Stimulated activated CD8-positive, alpha-beta memory T cell treated with anti-CD3 and anti-CD28 coated beads, Interleukin-15, amount 100 ng/mL, for 4 hours (primary cell): Measurements from ENCODE around the gene PCNT.

Experiments used
- DNase-seq, 2 donors: peaks; one replicate each; pipeline ENCODE4 v3.0.0-alpha.2; 2020; ENCODE audit warnings: low read depth in 2 of 2

Gene PCNT

GRCh38 chr21:46336603-46337002 is 12.6 kb downstream of the PCNT start:
- no peak for DNase-seq

GRCh38 chr21:46340998-46341397 is 17.0 kb downstream of the PCNT start:
- DNase-seq: no peak

DNA sequence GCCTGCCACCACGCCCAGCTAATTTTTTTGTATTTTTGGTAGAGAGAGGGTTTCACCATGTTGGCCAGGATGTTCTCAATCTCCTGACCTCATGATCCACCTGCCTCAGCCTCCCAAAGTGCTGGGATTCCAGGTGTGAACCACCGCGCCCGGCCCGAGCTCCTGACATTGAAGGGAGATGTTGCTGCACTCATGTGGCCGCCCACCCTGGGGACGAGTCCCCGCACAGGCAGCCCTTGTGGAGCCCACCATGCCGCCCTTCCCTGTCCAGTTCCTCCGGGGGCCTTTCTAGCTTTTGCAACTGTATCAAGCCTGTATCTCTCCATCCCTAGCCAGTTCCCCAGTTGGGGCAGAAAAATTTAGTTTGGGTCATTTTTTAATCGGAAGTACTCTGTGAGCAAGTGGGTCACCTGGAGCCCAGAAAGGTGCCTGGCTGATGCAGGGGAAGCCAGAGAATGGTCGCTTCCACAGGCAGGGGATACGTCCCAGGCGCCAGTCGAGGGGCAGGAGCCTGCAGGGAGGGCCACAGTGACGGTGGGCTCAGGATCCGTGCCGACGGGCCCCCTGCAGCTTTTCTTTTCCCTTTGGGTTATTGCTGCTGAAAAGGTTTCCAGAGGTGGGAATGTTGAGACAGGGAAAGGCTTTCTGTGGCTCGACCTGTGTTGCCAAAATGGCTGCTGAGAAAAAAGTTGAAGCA is 20.4 kb downstream of the PCNT start:
- no peak for DNase-seq

- no peak for DNase-seq
These were observed 21.9 kb downstream of the PCNT start for GRCh38 chr21:46345861-46346260.

DNA sequence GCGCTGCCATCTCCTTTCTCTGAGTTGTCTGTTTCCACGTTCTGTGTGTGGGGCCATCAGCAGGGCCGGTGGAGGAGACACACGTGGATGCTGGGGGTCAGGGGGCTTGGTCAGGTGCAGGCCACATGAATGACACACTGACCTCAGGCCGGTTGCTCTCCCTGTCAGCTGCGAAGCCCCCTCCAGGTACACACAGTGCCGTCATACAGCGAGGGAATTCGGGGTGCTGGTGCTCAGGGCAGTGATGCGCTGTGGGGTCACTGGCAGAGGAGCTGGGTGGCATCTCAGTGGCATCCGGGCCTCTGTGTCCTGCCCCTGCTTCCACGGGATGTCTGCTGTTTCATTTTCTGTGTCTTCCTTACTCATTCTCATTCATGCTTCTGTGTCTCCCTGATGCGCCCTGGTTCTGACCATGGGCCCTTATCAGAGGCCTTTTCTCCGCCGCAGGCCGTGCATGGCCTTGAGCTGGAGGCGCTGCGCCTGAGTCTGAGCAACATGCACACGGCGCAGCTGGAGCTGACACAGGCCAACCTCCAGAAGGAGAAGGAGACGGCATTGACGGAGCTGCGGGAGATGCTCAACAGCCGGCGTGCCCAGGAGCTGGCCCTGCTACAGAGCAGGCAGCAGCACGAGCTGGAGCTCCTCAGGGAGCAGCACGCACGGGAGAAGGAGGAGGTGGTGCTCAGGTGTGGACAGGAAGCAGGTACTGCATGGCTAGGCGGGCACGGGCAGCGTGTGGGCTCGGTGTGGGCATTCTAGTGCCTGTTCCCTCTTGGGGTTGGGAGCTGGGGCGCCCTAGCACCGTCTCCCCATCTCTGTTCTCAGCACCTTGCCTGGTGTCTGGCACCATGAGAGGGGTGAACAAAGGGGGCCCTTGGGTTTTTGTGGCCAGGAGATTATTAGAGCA is 22.6 kb downstream of the PCNT start:
- no peak for DNase-seq

DNA sequence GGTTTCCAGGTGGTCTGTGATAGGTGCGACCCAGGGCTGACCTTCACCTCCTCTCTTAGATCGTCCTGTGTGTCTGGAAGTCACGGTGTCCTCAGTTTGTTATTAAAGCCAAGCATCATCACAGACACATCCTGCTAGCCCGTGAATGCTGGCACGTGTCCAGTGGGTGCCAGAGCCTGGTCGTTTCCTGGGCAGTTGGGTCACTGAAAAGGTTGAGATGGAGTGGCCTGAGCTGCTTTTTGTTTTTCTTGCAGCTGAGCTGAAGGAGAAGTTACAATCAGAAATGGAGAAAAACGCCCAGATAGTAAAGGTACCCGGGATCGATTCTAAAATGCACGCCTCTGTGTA is 23.2 kb downstream of the PCNT start:
- DNase-seq: no peak

GRCh38 chr21:46347791-46348381 is 23.9 kb downstream of the PCNT start:
- DNase-seq: no peak

DNA sequence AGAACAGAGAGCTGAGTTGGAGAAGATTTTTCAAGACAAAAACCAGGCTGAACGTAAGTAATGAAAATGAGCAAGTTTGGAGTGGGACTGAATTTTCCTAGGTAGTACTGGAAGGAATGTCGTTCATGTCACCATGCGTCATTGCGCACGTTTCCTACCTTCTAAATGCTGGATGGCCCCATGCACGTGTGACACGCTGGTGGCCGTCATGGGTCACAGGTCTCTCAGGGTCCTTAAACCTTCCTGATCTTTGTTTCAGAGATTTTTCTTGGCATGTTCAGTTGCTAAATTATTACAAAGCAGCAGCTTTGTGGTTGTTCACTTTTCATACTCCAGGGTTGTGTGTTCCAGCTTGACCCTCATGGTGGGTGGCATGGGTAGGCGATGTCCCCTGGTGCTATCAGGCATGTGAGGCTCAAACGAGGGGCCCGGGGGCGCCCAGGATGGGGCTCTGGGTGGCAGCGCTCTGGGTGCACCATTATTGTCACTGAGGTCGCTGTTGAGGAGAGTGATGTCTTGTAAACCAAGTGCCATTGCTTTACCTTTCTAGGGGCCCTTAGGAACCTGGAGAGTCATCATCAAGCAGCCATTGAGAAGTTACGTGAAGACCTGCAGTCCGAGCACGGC is 25.3 kb downstream of the PCNT start:
- no peak for DNase-seq

GRCh38 chr21:46350571-46350970 is 26.6 kb downstream of the PCNT start:
- no peak for DNase-seq

DNA sequence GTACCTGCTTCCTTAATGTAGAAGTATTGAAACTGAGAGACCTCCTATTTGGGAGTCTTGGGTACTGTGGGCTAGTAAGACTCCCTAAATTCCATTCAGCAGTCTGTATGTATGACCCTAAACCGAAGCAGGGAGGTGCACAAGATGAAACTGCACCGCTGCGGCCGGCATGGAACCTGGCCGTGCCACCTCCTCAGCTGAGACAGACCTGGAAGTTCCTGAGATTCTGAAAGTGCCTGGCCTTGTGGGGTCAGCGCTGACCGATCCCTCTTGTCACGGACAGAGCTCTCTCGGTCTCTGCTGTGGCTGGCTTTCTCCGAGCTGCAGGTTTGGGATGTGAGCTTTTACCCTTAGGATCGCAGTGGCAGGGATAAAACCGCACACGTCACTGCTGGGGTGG is 27.0 kb downstream of the PCNT start:
- DNase-seq: no peak

GRCh38 chr21:46351476-46352163 is 27.7 kb downstream of the PCNT start:
- DNase-seq: no peak

DNA sequence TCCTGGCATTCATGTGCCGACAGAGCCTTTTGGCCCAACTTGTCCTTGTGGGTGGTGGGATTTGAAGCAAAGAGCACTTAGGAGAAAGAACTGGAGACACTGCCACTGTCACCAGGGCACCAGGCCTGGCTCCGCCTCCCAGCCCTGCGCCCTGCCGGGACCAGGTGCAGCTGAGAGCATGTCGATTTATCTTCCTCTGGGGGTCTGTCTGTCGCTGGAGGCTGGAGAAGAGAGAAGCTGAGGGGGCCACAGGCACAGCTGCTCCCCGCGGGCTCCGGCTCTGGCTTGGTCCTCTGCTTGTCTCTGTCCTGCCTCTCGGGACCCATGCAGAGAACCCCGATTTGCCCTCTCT is 28.2 kb downstream of the PCNT start:
- DNase-seq: no peak

DNA sequence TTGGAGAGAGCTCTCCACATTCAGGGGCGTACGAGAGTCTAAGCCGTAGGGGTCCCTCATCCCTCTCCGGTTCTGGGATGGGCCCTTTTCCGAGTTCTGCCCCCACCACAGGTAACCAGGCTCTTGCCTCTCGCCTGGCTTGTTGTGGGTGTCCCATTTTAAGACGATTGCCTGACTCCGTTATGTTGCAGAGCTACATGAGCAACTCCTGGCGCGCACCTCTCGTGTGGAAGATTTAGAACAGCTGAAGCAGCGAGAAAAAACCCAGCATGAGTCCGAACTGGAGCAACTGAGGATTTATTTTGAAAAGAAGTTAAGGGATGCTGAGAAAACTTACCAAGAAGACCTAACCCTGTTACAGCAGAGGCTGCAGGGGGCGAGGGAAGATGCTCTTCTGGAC is 29.0 kb downstream of the PCNT start:
- no peak for DNase-seq

DNA sequence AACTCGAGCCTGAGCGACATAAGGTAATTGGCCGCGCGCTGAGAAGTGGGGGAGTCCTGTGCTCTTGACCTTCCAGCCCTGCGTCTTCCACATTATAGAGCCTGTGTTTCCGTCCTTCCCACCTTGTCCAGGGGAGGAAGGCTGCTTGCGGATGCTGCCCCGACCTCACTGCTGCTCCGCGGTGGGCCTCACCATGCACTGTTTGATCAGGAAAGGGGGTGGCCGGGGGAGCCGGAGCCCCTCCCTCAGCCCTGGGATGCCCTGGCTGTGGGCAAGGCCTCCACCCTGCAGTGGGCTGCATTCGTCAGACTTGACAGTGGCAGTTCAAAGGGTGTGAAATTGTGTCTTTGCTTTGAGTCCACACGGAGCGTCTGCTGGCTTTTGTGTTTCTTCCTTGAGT is 30.1 kb downstream of the PCNT start:
- DNase-seq: no peak

DNA sequence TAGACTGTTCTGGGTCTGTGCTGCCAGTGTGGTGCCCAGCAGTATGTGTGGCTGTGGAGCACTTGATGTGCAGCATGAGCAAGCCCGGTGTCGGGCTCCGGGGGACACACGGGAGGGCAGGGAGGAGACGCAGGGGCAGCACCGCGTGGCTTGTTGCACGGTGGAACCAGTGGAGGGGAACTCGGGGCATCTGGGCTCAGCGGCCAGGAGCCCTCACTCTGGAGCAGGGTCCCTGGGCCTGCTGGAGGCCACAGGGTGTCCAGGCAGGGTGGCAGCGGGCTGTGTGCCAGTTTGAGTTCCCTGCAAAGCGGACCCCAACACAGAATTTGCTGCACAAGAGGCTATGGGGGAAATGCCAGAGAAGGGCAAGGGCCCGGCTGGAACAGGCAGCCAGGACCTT is 30.6 kb downstream of the PCNT start:
- DNase-seq: no peak

DNA sequence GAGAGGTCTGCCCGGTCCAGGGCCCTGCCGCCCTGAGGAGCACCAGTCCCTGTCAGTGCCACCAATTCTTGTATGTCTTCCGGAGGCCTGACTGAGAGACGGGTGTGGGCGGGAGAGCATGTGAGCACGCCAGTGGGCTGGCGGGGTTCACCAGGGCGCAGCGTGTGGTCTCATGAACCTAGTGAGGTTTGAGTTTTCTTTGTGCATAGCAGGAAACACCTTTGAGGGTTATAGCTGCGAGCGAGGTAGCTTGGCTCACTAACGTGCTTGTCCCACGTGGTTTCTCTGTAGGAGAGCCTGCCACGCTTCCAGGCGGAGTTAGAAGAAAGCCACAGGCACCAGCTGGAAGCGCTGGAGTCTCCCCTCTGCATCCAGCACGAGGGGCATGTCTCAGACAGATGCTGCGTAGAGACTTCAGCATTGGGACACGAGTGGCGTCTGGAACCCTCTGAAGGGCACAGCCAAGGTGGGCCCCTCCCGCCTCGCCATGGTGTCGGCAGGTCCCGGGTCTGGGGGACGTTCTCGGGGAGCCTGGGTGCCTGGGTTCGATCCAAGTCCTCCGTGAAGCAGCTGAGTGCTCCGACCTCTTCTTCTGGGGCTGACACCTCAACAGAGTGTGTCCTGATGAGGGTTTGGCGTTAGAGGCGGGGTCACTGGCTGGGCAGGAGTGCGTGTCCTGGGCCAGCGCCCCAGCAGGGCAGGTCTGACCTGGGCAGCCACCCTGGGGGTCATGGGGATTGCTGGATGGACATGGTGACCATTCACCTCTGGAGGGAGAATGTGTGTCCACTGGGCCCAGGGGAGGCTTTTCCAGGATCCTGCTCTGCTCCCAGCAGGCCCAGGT is 31.4 kb downstream of the PCNT start:
- DNase-seq: peak in 1 of 2 donors; percentile 11

DNA sequence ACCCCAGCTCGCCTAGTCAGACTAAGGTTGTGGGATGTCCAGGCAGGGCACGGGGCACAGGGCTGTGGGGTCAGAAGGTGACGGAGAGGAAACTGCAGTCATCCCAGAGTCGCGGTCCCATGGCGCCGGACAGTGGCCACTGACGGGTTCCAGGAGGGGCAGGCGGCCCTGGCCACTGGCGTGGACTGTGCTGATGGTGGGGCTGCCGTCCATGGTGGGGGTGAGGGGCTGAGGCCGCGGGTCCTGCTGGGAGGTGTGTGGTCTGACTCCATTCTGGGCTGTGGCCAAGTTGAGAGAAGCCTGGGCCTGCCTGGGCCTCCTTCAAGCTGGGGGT is 32.0 kb downstream of the PCNT start:
- DNase-seq: no peak

DNA sequence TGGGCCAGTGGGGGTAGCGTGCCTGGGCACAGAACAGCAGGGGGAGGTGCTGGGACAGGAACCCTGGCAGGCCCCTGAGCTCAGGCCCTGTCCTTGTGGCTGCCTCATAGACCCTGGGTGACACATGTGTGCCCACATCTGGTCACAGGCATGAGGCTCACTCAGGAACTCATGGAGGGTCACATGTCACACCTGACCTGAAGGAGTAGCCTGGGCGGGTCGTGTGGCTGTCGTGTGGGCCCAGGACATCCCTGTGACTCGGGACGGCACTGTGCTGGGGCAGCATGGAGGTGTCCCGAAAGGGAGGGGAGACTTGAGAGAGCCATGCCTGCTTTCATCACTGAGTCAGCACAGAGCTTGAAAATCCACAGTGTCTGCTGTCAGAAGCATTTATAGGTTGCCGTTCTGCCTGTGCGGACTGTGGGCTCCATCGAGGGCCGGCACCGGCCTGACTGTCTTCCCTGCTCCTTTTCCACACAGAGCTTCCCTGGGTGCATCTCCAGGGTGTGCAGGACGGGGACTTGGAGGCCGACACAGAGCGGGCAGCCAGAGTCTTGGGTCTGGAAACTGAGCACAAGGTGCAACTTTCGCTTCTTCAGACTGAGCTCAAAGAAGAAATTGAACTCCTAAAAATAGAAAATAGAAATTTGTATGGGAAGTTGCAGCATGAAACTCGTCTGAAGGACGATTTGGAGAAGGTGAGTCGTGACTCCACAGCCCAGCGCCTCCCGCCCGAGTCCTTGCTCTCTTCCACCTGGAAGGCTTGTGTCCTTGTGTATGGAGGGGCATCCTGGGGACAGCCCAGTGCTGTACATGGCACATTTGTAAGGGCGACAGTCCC is 32.8 kb downstream of the PCNT start:
- no peak for DNase-seq

DNA sequence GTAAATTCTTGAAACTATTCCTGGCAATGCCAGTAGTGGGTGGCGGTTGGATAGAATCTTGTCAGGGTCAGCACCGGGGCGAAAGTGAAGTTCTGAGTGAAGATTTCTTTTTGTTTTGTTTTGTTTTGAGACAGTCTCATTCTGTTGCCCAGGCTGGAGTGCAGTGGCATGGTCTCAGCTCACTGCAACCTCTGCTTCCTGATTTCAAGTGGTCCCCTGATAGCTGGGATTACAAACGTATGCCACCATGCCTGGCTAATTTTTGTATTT is 33.3 kb downstream of the PCNT start:
- DNase-seq: no peak

GRCh38 chr21:46357684-46358425 is 33.9 kb downstream of the PCNT start:
- no peak for DNase-seq
